Jurkat, Clone E6-1 (cell line): ENCODE results near the gene ARHGDIB.

Experiments used
- DNase-seq: peaks from one replicate; pipeline ENCODE4 v3.0.0-alpha.2; 2011; ENCODE audit warnings: low read depth, low spot score
- H3K4me3 ChIP-seq: 2 replicates; pipeline ENCODE4 v1.5.1; 2011; ENCODE audit warnings: mild to moderate bottlenecking, low read length, control low read depth, moderate library complexity

The ARHGDIB gene

DNA sequence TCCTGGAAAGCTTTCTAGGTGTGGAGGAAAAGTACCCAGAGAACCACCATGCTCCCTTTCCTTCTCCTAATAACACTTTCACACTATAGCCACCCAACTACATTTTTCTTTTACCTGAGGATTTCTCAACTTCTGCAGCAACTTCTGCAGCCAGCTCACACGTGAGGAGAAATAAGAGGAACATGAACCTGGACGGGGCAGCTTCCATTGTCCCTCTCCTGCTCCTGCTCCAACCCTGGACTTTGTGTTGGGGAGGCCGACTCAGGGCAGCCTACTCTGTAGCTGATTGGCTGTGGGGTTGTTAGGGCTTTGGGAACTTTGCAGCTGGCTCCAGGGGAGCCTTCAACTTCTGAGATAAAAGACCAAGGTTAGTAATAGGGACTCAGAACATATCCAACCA lies 23.1 kb downstream of the ARHGDIB start, which contains the start of gene ERP27:
ERP27 (minus strand) TSS at position 237 of the 400 bp plus-strand sequence; CDS start at position 208, 29 bp downstream.
- no peak within 1 kb of the TSS for H3K4me3 ChIP-seq
- DNase-seq = no peak

DNA sequence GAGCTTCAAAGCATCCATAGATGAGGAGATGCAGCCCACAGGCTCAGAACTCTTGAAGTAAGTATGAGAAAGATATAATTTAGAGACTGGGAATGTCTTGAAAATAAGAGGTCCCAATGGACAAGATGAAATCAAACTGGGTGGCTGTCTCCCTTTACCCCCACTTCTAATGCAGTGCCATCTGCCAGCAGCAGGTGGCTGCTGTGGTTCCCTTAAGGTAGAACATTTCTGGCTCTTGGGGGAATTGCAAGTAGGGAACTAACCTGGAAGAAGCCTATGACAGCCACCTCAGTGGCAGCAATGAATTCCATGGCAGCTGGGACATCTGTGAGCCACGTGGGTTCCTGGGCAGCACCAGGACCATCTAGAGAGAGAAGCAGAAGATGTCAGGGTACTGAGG lies 23.7 kb downstream of the ARHGDIB start:
- H3K4me3 ChIP-seq = no peak overlapping the region
- DNase-seq = no peak

DNA sequence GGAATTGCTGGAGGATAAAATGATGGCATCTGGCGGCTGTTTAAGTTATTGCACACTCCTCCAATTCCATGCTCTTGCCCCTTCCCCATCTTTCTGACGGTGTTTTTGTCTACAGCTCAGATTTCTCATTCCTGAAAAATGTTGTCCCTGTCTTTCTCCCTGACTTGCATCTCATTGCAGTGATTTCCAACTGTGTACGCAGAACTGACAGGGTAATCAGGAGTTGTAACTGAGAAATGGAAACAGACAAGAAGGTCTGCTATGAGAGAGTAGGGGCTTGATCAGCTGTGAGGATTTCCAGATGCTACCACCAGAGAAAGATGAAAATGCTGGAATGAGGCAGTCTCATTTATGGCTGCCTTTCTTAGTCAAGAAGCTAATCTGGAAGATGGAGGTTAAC lies 24.4 kb downstream of the ARHGDIB start:
- no peak overlapping the region for H3K4me3 ChIP-seq
- no peak for DNase-seq

DNA sequence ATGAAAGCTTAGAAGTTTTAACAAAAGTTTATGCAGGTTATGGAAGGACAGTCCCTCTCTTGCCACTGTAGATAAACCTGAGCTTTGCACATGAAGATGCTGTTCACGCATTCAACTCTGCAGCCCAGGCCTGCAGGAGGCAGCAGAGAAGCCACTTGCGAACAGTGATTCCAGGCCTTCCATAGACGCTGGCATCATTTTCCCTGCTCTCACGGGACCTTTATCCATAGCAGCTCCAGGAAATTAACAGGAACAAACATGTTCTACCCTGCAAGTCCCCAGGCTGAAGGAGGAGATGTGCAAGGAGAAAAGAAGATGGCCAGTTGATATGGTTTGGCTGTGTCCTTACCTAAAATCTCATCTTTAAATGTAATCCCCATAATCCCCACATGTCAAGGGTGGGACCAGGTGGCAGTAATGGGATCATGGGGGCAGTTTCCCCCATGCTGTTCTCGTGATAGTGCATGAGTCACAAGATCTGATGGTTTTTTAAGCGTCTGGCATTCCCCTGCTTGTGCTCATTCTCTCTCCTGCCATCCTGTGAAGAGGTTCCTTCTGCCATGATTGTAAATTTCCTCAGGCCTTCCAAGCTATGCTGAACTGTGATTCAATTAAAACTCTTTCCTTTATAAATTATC lies 25.1 kb downstream of the ARHGDIB start:
- DNase-seq = no peak

GRCh38 chr12:14935031-14935430 lies 26.4 kb downstream of the ARHGDIB start:
- H3K4me3 ChIP-seq = no peak overlapping the region
- no peak for DNase-seq

More for the DNA sequence above, 25.1 kb downstream of the ARHGDIB start:
- no peak overlapping the region for H3K4me3 ChIP-seq

- no peak overlapping the region for H3K4me3 ChIP-seq
- DNase-seq = no peak
Measured at GRCh38 chr12:14934511-14934910, 26.9 kb downstream of the ARHGDIB start.

DNA sequence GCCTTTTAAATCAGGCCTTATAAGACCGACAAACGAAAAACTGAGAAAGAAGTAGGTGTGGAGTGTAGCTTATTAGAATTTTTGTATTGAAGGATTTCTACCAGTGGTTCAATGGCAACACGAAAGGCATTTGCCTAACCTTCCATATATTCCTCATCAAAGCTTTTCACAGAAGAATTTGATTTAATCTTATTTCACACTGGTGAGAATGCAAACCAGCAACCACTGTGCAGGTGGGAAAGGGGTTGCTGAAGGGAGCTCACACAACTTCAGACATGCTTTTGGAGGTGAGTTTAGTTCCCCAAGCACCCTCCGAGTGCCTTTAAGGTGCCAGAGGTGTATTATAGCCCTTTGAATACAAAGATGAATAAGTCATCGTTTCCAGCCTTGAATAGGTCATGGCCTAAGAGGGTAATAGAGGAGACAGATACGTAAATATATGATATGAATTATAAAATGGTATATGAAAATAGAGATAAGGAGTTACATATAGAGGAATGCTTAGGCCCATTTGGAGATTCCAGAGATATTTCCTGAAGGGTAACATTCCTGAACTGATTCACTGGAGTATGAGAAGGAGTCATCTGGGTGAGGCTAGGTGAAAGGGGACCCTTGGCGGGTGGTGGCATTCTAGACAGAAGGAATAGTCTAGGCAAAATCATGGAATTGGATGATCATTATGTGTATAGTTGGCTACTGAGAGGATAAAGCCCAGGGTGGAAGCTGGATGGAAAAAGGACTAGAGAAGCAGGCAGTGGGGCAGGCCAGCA lies 29.4 kb downstream of the ARHGDIB start:
- DNase-seq = no peak
- H3K4me3 ChIP-seq = no peak overlapping the region

GRCh38 chr12:14931359-14931758 lies 30.0 kb downstream of the ARHGDIB start:
- no peak for DNase-seq
- no peak overlapping the region for H3K4me3 ChIP-seq

DNA sequence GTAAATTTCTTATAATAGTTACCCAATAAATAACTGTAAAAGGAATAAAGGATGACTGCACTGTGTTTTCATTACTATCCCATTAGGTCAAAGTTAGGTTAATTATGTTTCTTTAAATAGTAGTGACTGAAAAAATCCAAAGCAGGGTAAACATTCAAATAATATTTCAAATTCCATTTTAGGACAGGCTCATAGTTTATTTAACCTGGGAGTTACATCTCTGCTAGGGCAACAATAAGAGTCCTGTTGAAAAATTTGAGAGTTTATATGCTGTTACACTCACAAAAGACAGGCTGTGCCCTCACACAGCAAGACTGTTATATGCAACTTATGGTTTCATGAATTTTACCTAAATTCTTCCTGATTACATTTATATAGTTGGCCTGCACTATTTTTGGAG lies 31.1 kb downstream of the ARHGDIB start:
- no peak overlapping the region for H3K4me3 ChIP-seq
- no peak for DNase-seq

DNA sequence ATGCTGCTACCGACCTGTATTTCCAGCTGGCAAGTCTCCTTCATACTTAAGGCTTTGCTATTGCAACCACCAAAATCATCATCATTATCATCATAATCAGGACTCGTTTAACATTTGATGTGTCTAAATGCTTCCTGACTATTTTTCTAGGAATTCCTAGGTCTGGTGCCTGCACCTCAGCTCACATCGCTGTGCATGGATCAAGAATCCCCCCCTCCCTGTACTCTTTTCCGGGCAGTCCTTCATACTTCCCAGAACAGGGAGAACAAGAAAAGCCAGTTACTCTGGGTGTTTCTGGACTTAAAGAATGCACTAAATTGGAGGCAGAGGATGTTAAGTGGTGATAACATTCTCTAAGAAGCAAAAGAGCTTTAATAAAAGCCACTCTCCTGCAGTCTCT lies 32.5 kb downstream of the ARHGDIB start:
- no peak overlapping the region for H3K4me3 ChIP-seq
- DNase-seq = no peak

- no peak overlapping the region for H3K4me3 ChIP-seq
- no peak for DNase-seq
Measured at GRCh38 chr12:14927267-14927666, 34.1 kb downstream of the ARHGDIB start.

GRCh38 chr12:14924541-14924940 lies 36.9 kb downstream of the ARHGDIB start:
- DNase-seq = no peak
- H3K4me3 ChIP-seq = no peak overlapping the region

DNA sequence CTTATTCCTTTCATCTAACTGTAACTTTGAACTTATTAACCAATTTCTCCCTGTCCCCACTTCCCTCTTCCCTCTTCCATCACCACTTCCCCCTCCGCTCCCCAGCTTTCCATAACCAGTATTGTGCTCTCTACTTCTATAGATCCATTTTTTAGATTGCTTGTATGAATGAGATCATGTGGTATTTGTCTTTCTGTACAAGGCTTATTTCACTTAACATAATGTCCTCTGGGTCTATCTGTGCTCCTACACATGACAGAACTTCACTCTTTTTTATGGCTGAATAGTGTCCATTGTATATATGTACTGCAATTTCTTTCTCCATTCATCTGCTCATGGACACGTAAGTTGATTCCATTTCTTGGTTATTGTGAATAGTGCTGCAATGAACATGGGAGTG lies 37.5 kb downstream of the ARHGDIB start:
- DNase-seq = no peak

DNA sequence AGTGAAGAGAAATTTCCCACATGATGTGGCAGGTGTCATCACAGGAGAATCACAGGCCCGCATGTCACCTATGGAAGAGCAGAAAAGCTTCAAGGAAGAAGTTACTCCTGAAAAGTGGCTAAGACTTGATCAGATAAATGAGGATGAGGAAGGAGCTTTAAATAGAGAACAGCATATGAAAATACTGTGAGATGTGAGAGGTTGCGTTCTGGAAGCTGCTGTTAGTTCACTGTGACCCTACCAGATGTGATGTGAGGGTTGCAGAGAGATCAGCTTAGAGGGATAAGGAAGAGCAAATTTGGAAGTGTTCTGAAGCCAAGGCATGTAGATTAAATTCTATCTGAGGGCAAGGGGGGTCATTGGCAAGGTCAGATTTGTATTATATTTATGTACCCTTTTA lies 40.2 kb downstream of the ARHGDIB start:
- no peak for DNase-seq
- no peak overlapping the region for H3K4me3 ChIP-seq

More for the DNA sequence above, 37.5 kb downstream of the ARHGDIB start:
- no peak overlapping the region for H3K4me3 ChIP-seq

DNA sequence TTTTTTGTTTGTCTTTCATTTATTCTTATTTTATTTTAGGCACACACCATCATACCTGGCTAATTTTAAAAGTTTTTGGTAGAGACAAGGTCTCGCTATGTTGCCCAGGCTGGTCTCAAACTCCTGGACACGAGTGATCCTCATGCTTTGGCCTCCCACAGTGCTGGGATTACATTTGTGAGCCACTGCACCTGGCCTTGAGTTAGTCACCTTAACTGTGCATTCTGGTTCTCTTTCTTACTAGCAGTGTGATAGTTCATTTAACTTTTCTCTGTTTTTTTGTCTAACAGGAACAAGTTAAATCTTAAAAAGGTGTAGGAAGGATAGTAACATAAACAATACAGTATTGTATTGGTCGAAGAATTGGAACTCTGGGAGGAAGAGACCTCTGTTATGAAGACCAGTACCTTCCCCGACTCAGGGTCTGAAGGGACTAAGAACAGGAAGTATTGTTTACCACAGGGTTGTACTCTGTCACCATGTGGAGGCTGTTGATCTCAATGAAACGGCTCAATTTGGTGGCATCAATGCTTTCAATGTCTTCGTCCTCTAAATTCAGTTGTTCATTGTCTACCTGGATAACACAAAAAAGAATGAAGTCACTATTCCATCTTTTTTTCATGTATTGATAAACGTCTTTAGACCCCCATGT lies 40.8 kb downstream of the ARHGDIB start:
- H3K4me3 ChIP-seq = no peak overlapping the region
- no peak for DNase-seq

DNA sequence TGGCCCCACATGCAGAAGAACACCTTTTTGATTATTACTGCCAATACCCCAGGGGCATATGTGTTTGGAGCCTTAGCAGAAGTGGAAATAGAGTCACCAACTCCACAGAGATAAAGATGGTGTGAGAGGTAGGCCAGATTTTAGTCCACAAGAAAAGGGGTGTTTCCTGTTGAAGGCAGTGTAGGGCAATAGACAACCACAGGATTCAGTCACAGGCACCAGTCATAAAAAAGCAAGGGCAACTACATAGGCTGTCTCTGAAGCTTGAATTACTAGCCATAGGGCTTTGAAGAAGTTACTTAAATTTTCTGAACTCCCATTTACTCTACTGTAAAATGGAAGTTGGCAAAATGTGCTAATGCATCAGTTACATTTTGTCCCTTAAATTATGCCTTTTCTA lies 41.9 kb downstream of the ARHGDIB start:
- H3K4me3 ChIP-seq = no peak overlapping the region
- DNase-seq = no peak

- no peak for DNase-seq
- no peak overlapping the region for H3K4me3 ChIP-seq
Measured at GRCh38 chr12:14915736-14916135, 45.7 kb downstream of the ARHGDIB start.

- no peak for DNase-seq
Measured at GRCh38 chr12:14913381-14913781, 48.0 kb downstream of the ARHGDIB start.

DNA sequence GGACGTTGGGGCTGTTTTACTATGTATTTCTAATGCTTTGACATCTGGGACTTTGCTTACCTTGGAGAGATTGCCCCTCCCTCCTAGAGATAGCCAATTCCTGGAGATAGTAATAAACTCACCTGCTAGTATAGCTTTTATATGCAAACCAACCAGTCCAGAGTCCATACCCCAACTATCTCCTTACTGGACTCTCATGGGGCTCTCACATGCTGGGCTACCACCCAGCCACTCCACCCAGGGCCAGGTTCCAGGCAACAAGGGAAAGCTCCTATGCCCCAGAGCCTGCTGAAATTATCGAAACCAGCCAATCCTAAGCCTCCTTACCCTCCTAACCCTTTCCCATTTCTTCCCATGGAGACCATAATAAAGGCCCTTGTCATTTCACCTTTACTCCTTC lies 50.3 kb downstream of the ARHGDIB start:
- H3K4me3 ChIP-seq = no peak overlapping the region
- DNase-seq = no peak

More at GRCh38 chr12:14913381-14913781, 48.0 kb downstream of the ARHGDIB start:
- H3K4me3 ChIP-seq = no peak overlapping the region
